LNCaP clone FGC (cell line): ENCODE data around the gene CACNA2D1.

Experiments
- DNase-seq: peaks from one replicate; pipeline ENCODE4 v3.0.0-alpha.2; 2011; ENCODE audit warnings: low read depth
- H3K4me3 ChIP-seq: 2 replicates; pipeline ENCODE4 v1.5.1; 2011; ENCODE audit warnings: mild to moderate bottlenecking, low read depth, low read length, control low read depth
- CTCF ChIP-seq: IDR thresholded peaks from 2 replicates; pipeline ENCODE4 v1.5.1; 2012; ENCODE audit warnings: mild to moderate bottlenecking; ENCODE audit not compliant: control insufficient read depth, insufficient read depth; ENCODE audit errors: extremely low read depth

The CACNA2D1 gene

GRCh38 chr7:82317760-82318159 is 125.8 kb downstream of the CACNA2D1 start:
- DNase-seq = no peak
- TF ChIP-seq CTCF = no peak
- no peak overlapping the region for H3K4me3 ChIP-seq

- TF ChIP-seq CTCF = no peak
- DNase-seq = no peak
- H3K4me3 ChIP-seq = no peak overlapping the region
These were observed 126.3 kb downstream of the CACNA2D1 start for GRCh38 chr7:82317257-82317721.

- no peak for TF ChIP-seq CTCF
- DNase-seq = no peak
These were observed 130.3 kb downstream of the CACNA2D1 start for GRCh38 chr7:82313269-82313668.

GRCh38 chr7:82312646-82313045 is 130.9 kb downstream of the CACNA2D1 start:
- H3K4me3 ChIP-seq = no peak overlapping the region
- no peak for DNase-seq
- TF ChIP-seq CTCF = no peak

More at GRCh38 chr7:82313269-82313668, 130.3 kb downstream of the CACNA2D1 start:
- no peak overlapping the region for H3K4me3 ChIP-seq

- no peak for DNase-seq
- TF ChIP-seq CTCF = no peak
- H3K4me3 ChIP-seq = no peak overlapping the region
These were observed 138.1 kb downstream of the CACNA2D1 start for GRCh38 chr7:82305347-82306005.

GRCh38 chr7:82294865-82295264 is 148.7 kb downstream of the CACNA2D1 start:
- no peak for DNase-seq
- H3K4me3 ChIP-seq = no peak overlapping the region
- no peak for TF ChIP-seq CTCF

- DNase-seq = no peak
- TF ChIP-seq CTCF = no peak
- H3K4me3 ChIP-seq = no peak overlapping the region
These were observed 149.2 kb downstream of the CACNA2D1 start for GRCh38 chr7:82294382-82294784.
